Thoracic aorta (tissue), 2 donors: ENCODE data around the gene UBC. TPM values are rescaled to one million over a fixed set of nuclear protein-coding genes. Genes with fewer than 3 reads are reported as not detected.

Experiments used
- ATAC-seq: fragments of 150-250 bp; one replicate; pipeline ENCODE4 v1.8.0; 2017; ENCODE audit warnings: low read depth; ENCODE audit not compliant: insufficient number of reproducible peaks, low FRiP score
- DNase-seq: peaks from one replicate; pipeline ENCODE4 v3.0.0-alpha.2; 2020; ENCODE audit warnings: low spot score
- H3K27ac ChIP-seq, 2 donors: fragments of 200-600 bp; sonication (generic); 1 replicate in 1 of 2; 2 replicates in 1 of 2; pipeline ENCODE4 v1.5.1; 2016; ENCODE audit warnings: mild to moderate bottlenecking in 2 of 2, moderate library complexity in 2 of 2
- H3K27me3 ChIP-seq: fragments of 200-600 bp; sonication (generic); replicated peaks from 2 replicates; pipeline ENCODE4 v1.6.0; 2016; ENCODE audit warnings: mild to moderate bottlenecking; ENCODE audit not compliant: insufficient read depth
- H3K36me3 ChIP-seq: fragments of 200-600 bp; sonication (generic); one replicate; pipeline ENCODE4 v1.5.1; 2016
- H3K4me1 ChIP-seq, 2 donors: fragments of 200-600 bp; sonication (generic); 1 replicate in 1 of 2; 2 replicates in 1 of 2; pipeline versions ENCODE4 v1.5.1 to v1.6.0; 2016; ENCODE audit warnings: low read depth in 2 of 2, mild to moderate bottlenecking in 1 of 2; ENCODE audit not compliant: control insufficient read depth in 1 of 2
- H3K4me3 ChIP-seq: fragments of 200-600 bp; sonication (generic); 2 replicates; pipeline ENCODE4 v1.5.1; 2016; ENCODE audit warnings: mild to moderate bottlenecking
- H3K9me3 ChIP-seq: fragments of 200-600 bp; sonication (generic); 2 replicates; pipeline ENCODE4 v1.5.1; 2016
- CTCF ChIP-seq: fragments of 200-600 bp; sonication (generic); IDR thresholded peaks from one replicate; pipeline ENCODE4 v1.5.1; 2019; ENCODE audit warnings: antibody characterized with exemption
- total RNA-seq, 2 donors: library from RNA; depleted of rRNA; stranded (reverse); fragments of >200 nt; gene quantifications; one replicate each; pipeline versions ENCODE4 v1.1.0 to v1.2.3, GENCODE V29; 2016

The UBC gene
- total RNA-seq, 2 donors from 2014 or later, result 1,069 to 1,422 TPM

DNA sequence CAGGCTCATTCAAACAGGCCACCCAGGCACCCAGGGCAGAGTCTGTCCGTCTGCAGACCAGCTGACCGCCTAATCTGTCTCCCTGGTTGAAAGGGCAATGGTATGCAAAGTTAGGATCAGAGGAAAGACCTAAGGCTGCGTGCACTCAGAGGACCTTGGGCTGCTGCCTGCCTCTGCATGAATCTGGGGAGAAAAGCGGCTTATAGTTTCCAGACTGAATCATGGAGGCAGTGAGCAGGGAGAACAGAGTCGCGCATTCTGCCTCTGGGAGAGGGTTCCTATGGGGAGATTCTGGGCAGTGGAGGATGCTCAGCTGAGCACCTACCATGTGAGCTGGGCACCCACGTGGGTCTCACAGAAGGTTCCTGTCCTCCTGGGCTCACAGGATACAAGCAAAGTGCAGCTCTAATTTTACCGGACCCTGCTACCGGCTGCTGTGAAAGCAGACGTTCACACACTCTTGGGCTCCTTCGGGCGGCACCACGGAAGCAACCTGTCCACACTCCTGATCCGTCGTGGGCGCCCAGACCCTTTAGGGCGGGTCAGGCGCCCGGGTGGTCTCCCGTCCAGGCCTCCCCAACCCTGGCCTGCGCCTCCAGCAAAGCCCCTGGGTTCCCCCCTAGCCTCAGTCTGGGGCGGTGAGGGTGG lies 51.6 kb downstream of the UBC start:
- DNase-seq (no peak), ATAC-seq (no peak)
- no peak for TF ChIP-seq CTCF
- no peaks in the 10 kb centered on the region for H3K36me3 ChIP-seq
- H3K27me3 ChIP-seq, result no peaks in the 10 kb centered on the region
- H3K4me1 ChIP-seq, result peaks cover 8 to 28% of the 10 kb centered on the region in 2 donors
- H3K9me3 ChIP-seq, result no peaks in the 10 kb centered on the region
- H3K27ac ChIP-seq, result no peak overlapping the region
- peak overlapping the region; percentile 98 for H3K4me3 ChIP-seq

DNA sequence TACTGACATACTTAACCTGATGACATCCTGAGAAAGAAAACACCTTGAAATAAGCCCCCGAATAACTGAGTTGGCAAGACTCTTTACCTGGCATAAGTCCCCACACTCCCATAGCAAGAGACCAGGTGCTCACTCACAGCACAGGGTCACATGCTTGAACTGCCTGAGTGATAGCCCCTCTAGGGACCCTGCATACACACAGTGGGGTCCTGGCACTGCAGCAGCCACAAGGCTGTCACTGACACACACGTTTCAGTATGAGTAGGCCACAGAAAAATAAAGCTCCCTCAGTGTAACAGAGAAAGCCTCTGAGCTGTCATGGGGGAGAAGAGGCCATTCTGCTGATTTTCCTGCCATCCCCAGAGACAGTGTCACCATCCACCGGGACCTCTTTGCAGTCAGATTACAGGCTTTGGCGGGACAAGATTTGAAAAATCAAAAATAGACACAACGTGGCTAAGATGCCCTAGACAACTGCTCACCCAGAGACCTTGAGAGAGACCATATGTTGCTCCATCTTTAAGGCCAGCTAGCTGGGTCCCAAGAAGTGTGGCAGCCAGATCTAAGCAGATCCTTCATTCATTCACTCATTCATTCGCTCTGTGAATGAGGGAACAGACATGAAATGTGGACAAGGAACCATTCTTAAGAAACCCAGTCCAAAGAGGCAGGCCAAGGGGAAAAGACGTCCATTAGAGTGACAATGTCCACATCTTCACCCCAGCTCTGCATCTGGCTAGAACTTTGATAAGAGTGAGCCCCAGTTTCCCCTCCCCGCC lies 52.4 kb downstream of the UBC start:
- ATAC-seq (no peak), DNase-seq (no peak)
- TF ChIP-seq CTCF, result no peak
- Histone ChIP-seq H3K36me3 (no peaks in the 10 kb centered on the region), H3K4me1 (peaks cover 8 to 28% of the 10 kb centered on the region in 2 donors), H3K27me3 (no peaks in the 10 kb centered on the region), H3K4me3 (no peak overlapping the region), H3K9me3 (no peaks in the 10 kb centered on the region), H3K27ac (no peak overlapping the region)

Other genes with a start within 250 kb of the UBC start
- 10 to 100 TPM in 1 of 2 donors, 1 to 10 TPM in 1; 8.8 to 13.1 TPM for gene SCARB1, start 50.8 kb downstream of the UBC start, total RNA-seq
- 10 to 100 TPM in 1 of 2 donors, 1 to 10 TPM in 1; 8.3 to 47.5 TPM for gene DHX37, start 74.5 kb upstream of the UBC start, total RNA-seq
- 1 to 10 TPM; 4.3 to 4.4 TPM for gene BRI3BP, start 79.0 kb upstream of the UBC start, total RNA-seq
- 10 to 100 TPM; 14.1 to 14.7 TPM for gene AACS, start 150.8 kb upstream of the UBC start, total RNA-seq